Large intestine (tissue), 3 donors: ENCODE results near the gene SPOP. TPM values are rescaled to one million over a fixed set of nuclear protein-coding genes. Genes with fewer than 3 reads are reported as not detected.
"Not testable (repeated sequence)": the region's sequence is repeated elsewhere in the genome, so short reads cannot be mapped to it uniquely, and the experiment has no call there.

Source experiments
- DNase-seq, 2 donors: peaks; one replicate each; pipeline versions ENCODE4 v3.0.0 to v3.0.0-alpha.2; 2013
- H3K27ac ChIP-seq: one replicate; pipeline ENCODE4 v1.5.1; 2013; ENCODE audit warnings: low read length
- H3K27me3 ChIP-seq: 2 replicates; pipeline ENCODE4 v1.6.1; 2013; ENCODE audit warnings: low read length; ENCODE audit not compliant: control insufficient read depth, insufficient read depth
- H3K36me3 ChIP-seq: 2 replicates; pipeline ENCODE4 v1.6.1; 2013; ENCODE audit warnings: low read length; ENCODE audit not compliant: control insufficient read depth, insufficient read depth
- H3K4me1 ChIP-seq: one replicate; pipeline ENCODE4 v1.6.1; 2013; ENCODE audit warnings: low read length; ENCODE audit not compliant: control insufficient read depth, insufficient read depth
- H3K4me3 ChIP-seq: one replicate; pipeline ENCODE4 v1.5.1; 2013; ENCODE audit warnings: low read length
- H3K9me3 ChIP-seq: one replicate; pipeline ENCODE4 v1.6.1; 2013; ENCODE audit warnings: mild to moderate bottlenecking, low read depth, low read length, moderate library complexity; ENCODE audit not compliant: control insufficient read depth
- WGBS: methylation state at CpG from one replicate; pipeline ENCODE4 v1.1.5; 2013; ENCODE audit warnings: low lambda C conversion rate; ENCODE audit not compliant: insufficient coverage; 5-methylcytosine and 5-hydroxymethylcytosine counted together
- polyA plus RNA-seq: library from polyadenylated mRNA; unstranded; fragments of 120-200 nt; gene quantifications from one replicate; pipeline ENCODE4 v1.2.1, GENCODE V29; 2013

The SPOP gene
- polyA plus RNA-seq, 1 donor = 54.3 TPM

DNA sequence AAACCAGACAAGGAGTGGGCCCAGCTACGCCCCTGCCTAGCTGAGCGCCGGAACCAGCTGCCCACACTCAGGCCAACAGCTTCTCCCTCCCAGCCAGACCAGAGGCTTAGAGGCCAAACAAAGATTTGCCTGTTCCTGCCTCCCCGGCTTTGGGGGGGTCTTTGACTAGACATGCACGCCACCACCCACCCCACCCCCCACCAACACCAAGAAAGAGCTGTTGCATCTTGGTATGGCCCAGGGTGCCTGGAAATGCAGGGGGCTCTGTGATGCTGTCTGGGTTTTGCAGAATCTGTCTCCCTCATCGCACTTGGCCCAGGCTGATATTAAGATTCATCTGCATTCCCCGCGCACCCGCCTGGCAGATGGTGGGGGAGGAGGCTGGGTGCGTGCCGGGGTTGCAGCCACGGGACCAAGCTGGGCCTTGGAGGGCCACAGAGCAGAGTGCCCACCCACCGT is 103.5 kb downstream of the SPOP start:
- H3K27me3 ChIP-seq = peaks cover 86% of the 10 kb centered on the region

DNA sequence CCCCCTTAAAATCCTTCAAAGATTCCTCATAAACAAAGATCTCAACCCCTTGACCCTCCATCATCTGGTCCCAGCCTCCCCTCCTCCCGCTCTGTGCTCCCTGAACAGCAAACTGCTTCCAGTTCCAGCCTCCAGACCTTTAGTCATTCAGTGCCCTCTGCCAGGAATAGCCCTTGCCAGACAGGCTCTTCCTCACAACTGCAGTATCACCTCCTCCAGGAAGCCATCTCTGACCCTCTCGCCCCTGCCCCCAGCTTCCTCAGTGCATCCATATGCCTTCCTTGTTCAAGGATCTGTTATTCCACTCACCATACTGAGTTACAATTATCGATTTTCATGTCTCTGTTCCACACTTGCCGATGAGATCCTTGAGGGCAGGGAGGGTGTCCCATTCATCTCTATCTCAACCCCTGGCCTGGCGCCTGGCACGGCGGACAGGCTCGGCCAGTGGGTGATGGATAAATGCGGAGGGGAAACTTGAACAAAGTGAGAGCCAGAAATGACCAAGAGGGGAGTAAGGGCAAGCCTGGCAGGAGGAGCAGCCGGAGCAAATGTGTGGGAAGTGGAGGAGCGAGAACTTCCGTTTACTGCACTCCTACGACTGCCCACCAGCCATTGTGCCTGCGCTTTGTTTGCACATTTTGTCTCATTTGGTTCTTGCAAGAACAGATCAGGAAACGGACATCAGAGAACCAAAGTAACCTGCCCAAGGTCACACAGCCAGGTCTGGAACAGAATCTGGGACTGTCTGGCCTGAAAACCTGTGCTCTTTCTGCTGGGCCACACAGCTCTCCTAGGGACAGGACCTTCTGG is 104.2 kb downstream of the SPOP start:
- DNase-seq = no peak
- no CpG with 5 or more reads among the region's 15 CpGs for WGBS
- Histone ChIP-seq H3K4me3 (no peak overlapping the region), H3K36me3 (no peaks in the 10 kb centered on the region), H3K27me3 (peaks cover 82% of the 10 kb centered on the region), H3K9me3 (no peaks in the 10 kb centered on the region), H3K27ac (no peak overlapping the region), H3K4me1 (peaks cover 15% of the 10 kb centered on the region)

More for the DNA sequence above, 103.5 kb downstream of the SPOP start:
- H3K36me3 ChIP-seq = no peaks in the 10 kb centered on the region
- no peak overlapping the region for H3K27ac ChIP-seq
- no peaks in the 10 kb centered on the region for H3K9me3 ChIP-seq
- WGBS = no CpG with 5 or more reads among the region's 13 CpGs
- no peak overlapping the region for H3K4me3 ChIP-seq
- peaks cover 15% of the 10 kb centered on the region for H3K4me1 ChIP-seq
- no peak for DNase-seq

DNA sequence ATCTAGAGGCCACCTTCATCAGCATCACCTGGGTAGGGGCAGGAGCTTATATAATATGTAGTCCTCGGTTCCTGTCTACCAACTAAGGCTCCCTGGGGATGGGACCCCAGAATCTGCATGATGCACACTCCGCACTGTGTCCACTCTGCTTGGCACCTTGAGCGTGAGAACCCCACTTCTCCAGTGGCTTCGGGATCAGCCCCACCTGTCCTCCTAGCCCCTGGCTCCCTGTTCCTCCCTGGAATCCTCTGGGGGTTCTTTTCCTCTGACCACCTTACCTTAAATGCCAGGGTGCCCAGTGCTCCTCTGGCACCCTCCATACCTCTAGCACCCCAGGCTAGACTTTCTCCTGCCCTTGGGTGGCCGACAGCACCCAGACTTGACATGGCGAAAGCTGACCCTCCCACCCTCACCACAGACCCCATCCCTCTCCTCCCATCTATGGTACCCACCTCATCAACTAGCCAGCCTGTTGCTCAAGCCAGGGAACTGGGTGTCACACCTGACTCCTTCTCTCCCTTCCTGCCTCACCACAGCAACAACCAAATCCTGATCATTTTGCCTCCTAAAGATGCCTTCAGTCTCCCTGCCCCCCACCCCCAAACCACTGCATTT is 105.0 kb downstream of the SPOP start:
- no peak for DNase-seq
- H3K4me3 ChIP-seq = no peak overlapping the region
- H3K36me3 ChIP-seq = no peaks in the 10 kb centered on the region
- no CpG with 5 or more reads among the region's 6 CpGs for WGBS
- H3K27me3 ChIP-seq = peaks cover 74% of the 10 kb centered on the region
- peaks cover 18% of the 10 kb centered on the region for H3K4me1 ChIP-seq
- H3K9me3 ChIP-seq = no peaks in the 10 kb centered on the region
- H3K27ac ChIP-seq = no peak overlapping the region

DNA sequence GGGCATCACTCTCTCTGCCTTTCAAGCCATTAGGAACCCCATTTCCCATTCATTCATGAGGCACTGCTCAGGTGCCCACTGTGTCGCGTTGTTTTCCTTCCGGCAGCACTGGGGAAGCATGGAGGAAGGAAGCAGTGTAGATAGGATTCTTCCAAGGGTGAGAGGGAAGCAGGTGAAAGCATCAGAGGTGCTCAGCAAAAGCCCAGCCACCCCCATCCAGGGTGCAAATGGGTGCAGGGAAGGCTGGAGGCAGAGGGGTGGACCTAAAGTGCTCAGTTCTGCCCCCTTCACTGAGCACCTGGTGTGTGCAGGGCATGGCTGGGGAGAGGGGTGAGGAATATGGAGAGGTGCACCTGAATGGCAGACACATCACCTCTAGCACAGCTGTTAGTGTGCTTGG is 105.7 kb downstream of the SPOP start:
- WGBS = no CpG with 5 or more reads among the region's 3 CpGs
- no peak overlapping the region for H3K27ac ChIP-seq
- no peaks in the 10 kb centered on the region for H3K9me3 ChIP-seq
- peaks cover 18% of the 10 kb centered on the region for H3K4me1 ChIP-seq
- no peak for DNase-seq
- H3K36me3 ChIP-seq = no peaks in the 10 kb centered on the region
- H3K27me3 ChIP-seq = peaks cover 67% of the 10 kb centered on the region
- H3K4me3 ChIP-seq = no peak overlapping the region

DNA sequence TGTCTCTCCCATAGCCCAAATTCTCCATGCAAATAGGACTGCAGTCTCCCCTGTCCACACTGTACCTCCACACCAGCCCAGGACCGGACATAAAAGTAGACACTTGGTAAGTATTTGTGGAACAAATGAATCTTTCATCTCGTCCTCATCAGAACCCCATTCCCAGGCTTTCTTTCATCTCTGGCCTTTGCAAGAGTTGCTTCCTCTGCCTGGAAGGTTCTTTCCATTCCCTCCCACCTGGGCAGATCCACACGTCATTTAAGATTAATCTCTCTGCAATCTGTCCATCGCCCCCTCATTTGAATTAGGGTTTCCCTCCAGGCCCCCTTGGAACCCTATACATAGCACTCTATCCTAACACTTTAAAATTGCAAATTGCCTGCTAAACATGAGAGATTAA is 106.1 kb downstream of the SPOP start:
- H3K4me1 ChIP-seq = peaks cover 14% of the 10 kb centered on the region
- H3K4me3 ChIP-seq = no peak overlapping the region
- peaks cover 64% of the 10 kb centered on the region for H3K27me3 ChIP-seq
- H3K36me3 ChIP-seq = no peaks in the 10 kb centered on the region
- no CpG with 5 or more reads among the region's 4 CpGs for WGBS
- H3K9me3 ChIP-seq = no peaks in the 10 kb centered on the region
- H3K27ac ChIP-seq = no peak overlapping the region
- no peak for DNase-seq

DNA sequence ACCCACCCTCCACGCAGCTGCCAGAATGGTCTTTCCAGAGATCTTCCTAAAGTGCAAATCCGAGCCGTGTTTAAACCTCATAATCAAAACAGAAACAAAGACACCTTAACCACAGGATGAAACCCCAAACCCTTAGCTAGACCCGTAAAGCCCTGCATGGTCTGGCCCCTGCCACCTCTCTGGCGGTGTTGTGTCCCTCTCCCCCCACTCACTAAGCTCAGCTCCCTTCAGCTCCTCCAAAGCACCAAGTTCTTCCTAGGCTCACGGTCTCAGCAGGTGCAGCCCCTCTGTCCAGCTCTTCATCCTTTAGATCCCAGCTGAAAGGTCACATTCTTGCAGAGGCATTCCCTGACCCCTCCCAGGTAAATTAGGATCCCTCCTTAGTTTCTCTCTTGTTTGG is 106.6 kb downstream of the SPOP start:
- Histone ChIP-seq H3K4me3 (no peak overlapping the region), H3K36me3 (no peaks in the 10 kb centered on the region), H3K9me3 (no peaks in the 10 kb centered on the region), H3K4me1 (peaks cover 11% of the 10 kb centered on the region), H3K27ac (no peak overlapping the region), H3K27me3 (peaks cover 62% of the 10 kb centered on the region)
- no peak for DNase-seq
- no CpG with 5 or more reads among the region's 6 CpGs for WGBS

DNA sequence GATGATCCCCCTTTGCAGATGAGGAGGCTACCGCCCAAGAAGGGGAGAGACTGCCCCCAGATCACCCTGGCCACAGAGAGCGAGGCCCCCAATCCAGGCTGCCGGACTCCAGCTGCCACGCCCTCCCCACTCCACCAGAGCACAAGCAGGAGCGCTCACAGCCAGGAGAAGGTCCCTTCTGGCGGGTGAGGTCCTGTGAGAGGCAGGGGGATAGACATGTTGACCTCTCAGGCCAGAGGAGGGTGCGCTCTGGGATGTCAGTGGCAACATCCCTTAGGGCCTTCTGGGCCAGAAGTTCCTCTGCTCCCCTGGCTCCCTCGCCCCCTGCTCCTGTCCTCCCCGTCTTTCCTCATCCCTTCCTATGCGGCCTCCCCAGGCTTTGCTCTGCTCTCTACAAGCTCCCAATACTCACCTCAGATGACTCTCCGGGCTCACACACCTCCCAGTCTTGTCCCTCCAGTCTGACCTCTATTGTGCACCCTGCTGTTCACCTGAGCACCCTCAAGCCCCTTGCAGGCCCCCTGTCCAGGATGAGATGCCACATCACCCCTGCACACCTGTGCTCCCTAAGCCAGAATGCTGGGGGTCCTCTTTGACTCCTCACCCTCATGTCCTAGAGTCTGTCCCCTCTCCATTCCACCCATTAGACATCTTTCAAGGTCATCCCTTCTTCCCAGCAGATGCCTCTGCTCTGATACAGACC is 107.2 kb downstream of the SPOP start:
- Histone ChIP-seq H3K4me3 (no peak overlapping the region), H3K4me1 (peaks cover 15% of the 10 kb centered on the region), H3K9me3 (no peaks in the 10 kb centered on the region), H3K36me3 (no peaks in the 10 kb centered on the region), H3K27ac (no peak overlapping the region), H3K27me3 (peaks cover 58% of the 10 kb centered on the region)
- no peak for DNase-seq
- WGBS = no CpG with 5 or more reads among the region's 11 CpGs

DNA sequence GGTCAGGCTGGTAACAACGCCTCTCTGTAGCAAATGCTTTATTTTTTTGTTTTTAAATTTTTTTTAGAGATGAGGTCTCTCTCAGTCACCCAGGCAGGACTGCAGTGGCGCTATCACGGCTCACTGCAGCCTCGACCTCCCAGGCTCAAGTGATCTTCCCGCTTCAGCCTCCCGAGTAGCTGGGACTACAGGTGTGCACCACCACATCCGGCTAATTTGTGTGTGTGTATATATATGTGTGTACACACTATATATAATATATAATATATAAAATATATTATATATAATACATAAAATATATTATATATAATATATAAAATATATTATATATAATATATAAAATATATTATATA is 109.2 kb downstream of the SPOP start:
- DNase-seq, H3K4me3 ChIP-seq, H3K9me3 ChIP-seq, H3K27ac ChIP-seq, H3K36me3 ChIP-seq: not testable (repeated sequence)
- no CpG with 5 or more reads among the region's 7 CpGs for WGBS
- peaks cover 15% of the 10 kb centered on the region for H3K4me1 ChIP-seq
- peaks cover 42% of the 10 kb centered on the region for H3K27me3 ChIP-seq

DNA sequence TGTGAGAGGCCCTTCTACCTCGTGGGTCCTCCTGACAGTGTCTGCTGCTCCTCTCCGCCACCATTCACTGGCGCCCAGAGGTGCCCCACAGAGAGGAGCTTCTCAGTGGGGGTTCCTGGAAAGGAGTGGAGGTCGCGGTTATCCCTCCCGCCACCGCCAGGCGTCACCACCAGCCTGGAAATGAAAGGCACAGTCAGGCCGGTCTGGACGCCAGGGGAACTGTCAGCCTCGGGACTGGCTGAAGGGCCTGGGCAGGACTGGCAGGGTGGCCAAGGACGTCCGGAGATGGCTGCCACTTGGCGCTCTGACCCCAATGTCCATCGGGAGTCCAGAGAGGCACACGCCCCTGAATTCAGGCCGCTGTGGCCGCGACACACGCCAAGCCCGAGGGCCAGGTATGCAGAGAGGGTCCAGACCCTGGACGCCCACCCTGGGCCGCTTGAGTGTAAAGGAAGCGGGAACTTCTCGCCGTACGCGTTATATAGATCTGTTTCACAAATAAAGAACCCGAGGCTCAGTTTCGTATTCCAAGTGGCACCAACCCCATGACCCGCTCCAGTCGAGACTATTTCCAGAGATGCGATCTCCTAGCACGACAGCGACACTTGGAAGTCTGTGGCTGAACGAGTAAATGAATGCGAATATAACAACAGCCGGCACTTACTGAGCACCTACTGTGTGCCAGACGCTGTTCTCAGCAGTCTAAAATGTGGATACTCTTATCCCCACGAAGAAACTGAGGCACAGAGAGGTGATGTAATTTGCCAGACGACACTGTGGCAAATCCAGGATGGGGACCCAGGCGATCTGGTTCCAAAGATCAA is 109.8 kb downstream of the SPOP start:
- Histone ChIP-seq H3K9me3 (no peaks in the 10 kb centered on the region), H3K27me3 (peaks cover 36% of the 10 kb centered on the region), H3K27ac (no peak overlapping the region), H3K4me1 (peaks cover 15% of the 10 kb centered on the region), H3K36me3 (no peaks in the 10 kb centered on the region), H3K4me3 (peak overlapping the region; percentile 26)
- no CpG with 5 or more reads among the region's 42 CpGs for WGBS
- peak; percentile 72 to 74 for DNase-seq

DNA sequence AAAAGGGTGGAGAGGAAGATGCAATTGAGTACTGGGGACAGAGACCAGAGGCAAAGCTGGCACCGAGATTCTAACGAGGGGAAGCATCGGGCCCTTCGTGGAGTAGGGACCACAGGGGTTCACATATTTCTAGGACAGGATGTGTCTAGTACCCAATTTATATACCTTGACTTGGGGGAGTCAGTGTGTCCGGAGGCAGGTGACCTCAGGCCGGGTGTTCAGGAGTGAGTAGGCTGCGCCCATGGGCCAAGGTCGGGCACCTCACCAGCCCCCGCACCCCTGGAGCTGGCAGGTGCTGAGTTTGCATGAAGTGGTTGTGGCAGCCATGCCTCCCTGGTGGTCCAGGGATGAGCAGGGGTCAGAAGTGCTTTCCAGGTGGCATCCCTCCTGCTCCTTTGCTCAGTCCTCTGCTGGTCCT is 110.8 kb downstream of the SPOP start:
- no CpG with 5 or more reads among the region's 9 CpGs for WGBS
- DNase-seq = no peak
- Histone ChIP-seq H3K27me3 (peaks cover 26% of the 10 kb centered on the region), H3K36me3 (no peaks in the 10 kb centered on the region), H3K9me3 (no peaks in the 10 kb centered on the region), H3K27ac (no peak overlapping the region), H3K4me3 (no peak overlapping the region), H3K4me1 (peaks cover 15% of the 10 kb centered on the region)
